ENCODE measurements around the gene FTH1. TPM values are rescaled to one million over a fixed set of nuclear protein-coding genes. Genes with fewer than 3 reads are reported as not detected.

FTH1 gene
- total and polyA plus RNA-seq, 4 donors: 592 to 4,630 (median 2,175) TPM

DNA sequence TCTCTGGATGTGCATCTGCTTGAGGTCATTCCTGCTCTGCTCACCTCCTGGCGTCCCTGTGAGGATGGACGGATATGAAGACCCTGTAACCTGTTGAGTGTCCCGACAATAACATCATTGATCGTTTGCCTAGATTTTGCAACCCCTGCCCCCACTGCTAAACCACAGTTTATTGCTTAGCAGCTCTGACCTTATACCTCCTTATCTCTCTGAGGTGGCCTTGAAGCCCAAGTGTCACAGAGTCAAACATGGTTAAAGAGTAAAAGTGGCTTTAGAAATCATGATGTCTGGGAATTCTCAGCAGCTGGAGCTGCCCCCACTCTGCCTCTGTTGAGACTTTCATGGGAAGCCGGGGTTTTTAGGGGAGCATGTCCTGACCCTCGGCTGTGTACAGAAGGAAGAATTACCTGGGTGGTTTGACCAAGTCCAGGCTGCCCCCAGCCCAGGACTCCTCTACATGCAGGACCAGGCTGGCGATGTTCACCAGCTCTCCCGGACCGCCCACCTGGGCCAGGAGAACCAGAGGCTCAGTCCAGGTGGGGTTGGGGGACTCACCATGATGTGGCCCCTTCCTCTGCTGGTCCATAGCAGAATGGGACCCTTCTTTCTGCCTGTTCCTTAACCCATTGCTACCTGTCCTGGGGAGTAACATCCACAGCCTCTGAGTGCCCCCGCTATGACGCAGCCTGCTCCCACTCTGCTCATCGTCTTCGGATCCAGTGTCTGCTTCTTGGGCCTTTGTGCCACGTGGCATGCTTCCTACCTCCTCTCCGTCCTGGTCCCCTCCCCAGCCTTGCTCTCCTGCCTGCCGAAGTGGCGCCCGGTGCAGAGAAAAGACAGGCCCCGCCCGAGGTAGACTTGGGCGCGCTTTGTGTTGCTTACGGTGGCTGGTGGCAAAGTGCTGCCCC, 33.4 kb upstream of the FTH1 start:
- Histone ChIP-seq H3K27me3 (ENCODE audit: control insufficient read depth in 4 of 4, insufficient read depth in 4 of 4, low read length in 3 of 4) (no peaks in the 10 kb centered on the region), H3K27ac (ENCODE audit: low read depth in 1 of 2, low read length in 2 of 2) (peak overlapping the region; percentile 45 to 80), H3K36me3 (ENCODE audit: control insufficient read depth in 4 of 4, insufficient read depth in 3 of 4, low read depth in 1 of 4, low read length in 3 of 4) (peaks cover 0 to 11% (median 4%) of the 10 kb centered on the region in 4 donors), H3K4me3 (ENCODE audit: low read depth in 1 of 3, low read length in 3 of 3) (no peak overlapping the region), H3K9me3 (ENCODE audit: control insufficient read depth in 4 of 4, low read length in 3 of 4) (peaks cover 0 to 5% (median 3%) of the 10 kb centered on the region in 4 donors), H3K9ac (ENCODE audit: low read depth in 1 of 2, low read length in 2 of 2) (peak overlapping the region in 1 of 2 donors; percentile 21), H3K4me1 (ENCODE audit: control insufficient read depth in 4 of 4, insufficient read depth in 4 of 4, low read length in 3 of 4) (peaks cover 10 to 34% (median 26%) of the 10 kb centered on the region in 4 donors)
- WGBS: 81% methylated on average over 23 of the region's 23 CpGs
- TF ChIP-seq ATF3 (IDR thresholded peaks at IDR 0.05) (no peak), HNF4A (conservative IDR thresholded peaks at IDR 0.05) (peak; percentile 28 to 43), YY1 (IDR thresholded peaks at IDR 0.05) (no peak), RXRA (IDR thresholded peaks at IDR 0.05) (peak in 1 of 2 donors; percentile 52), REST (IDR thresholded peaks at IDR 0.05) (no peak), HNF4G (IDR thresholded peaks at IDR 0.05) (no peak), NR2F2 (IDR thresholded peaks at IDR 0.05) (no peak)
- DNase-seq (ENCODE audit: low spot score): no peak

- H3K4me1 ChIP-seq (ENCODE audit: control insufficient read depth in 4 of 4, insufficient read depth in 4 of 4, low read length in 3 of 4): peaks cover 11 to 28% (median 23%) of the 10 kb centered on the region in 4 donors
- no peak for DNase-seq (ENCODE audit: low spot score)
- no peaks in the 10 kb centered on the region for H3K27me3 ChIP-seq (ENCODE audit: control insufficient read depth in 4 of 4, insufficient read depth in 4 of 4, low read length in 3 of 4)
- H3K36me3 ChIP-seq (ENCODE audit: control insufficient read depth in 4 of 4, insufficient read depth in 3 of 4, low read depth in 1 of 4, low read length in 3 of 4): peaks cover 0 to 11% (median 4%) of the 10 kb centered on the region in 4 donors
- TF ChIP-seq HNF4A (conservative IDR thresholded peaks at IDR 0.05): no peak
- no peak for TF ChIP-seq NR2F2 (IDR thresholded peaks at IDR 0.05)
- TF ChIP-seq RXRA (IDR thresholded peaks at IDR 0.05): no peak
- TF ChIP-seq ZBTB33 (IDR thresholded peaks at IDR 0.05): no peak
- no peak for TF ChIP-seq REST (IDR thresholded peaks at IDR 0.05)
- TF ChIP-seq FOXA2 (IDR thresholded peaks at IDR 0.05): no peak
- TF ChIP-seq EGR1 (IDR thresholded peaks at IDR 0.05; ENCODE audit: low read depth in 2 of 2): no peak
- no peak for TF ChIP-seq FOXA1 (IDR thresholded peaks at IDR 0.05)
- no peak for TF ChIP-seq ATF3 (IDR thresholded peaks at IDR 0.05)
- TF ChIP-seq SP1 (IDR thresholded peaks at IDR 0.05): no peak
- TF ChIP-seq YY1 (IDR thresholded peaks at IDR 0.05): no peak
- TF ChIP-seq JUND (IDR thresholded peaks at IDR 0.05): no peak
- TF ChIP-seq RAD21 (IDR thresholded peaks at IDR 0.05): no peak
- TF ChIP-seq MAX (IDR thresholded peaks at IDR 0.05): no peak
- H3K27ac ChIP-seq (ENCODE audit: low read depth in 1 of 2, low read length in 2 of 2): no peak overlapping the region
- peaks cover 0 to 5% (median 3%) of the 10 kb centered on the region in 4 donors for H3K9me3 ChIP-seq (ENCODE audit: control insufficient read depth in 4 of 4, low read length in 3 of 4)
- no peak overlapping the region for H3K9ac ChIP-seq (ENCODE audit: low read depth in 1 of 2, low read length in 2 of 2)
- no peak overlapping the region for H3K4me3 ChIP-seq (ENCODE audit: low read depth in 1 of 3, low read length in 3 of 3)
- WGBS: 96% methylated on average over 7 of the region's 7 CpGs
Measured at GRCh38 chr11:61999141-61999975, 31.9 kb upstream of the FTH1 start.
